B cell (primary cell): ENCODE results near the gene CDC42BPA. TPM values are rescaled to one million over a fixed set of nuclear protein-coding genes. Genes with fewer than 3 reads are reported as not detected.

Source experiments
- ATAC-seq: fragments of 200-7000 bp; cut with Tn5 transposase; one replicate; pipeline ENCODE4 v1.10.0; 2021; ENCODE audit warnings: low read depth, mild to moderate bottlenecking, moderate number of reproducible peaks, moderate library complexity
- CTCF ChIA-PET: fragments of 350-600 bp; sonication (Branson Sonifier 250); formaldehyde crosslinking; loops from one replicate; lab custom pipeline; 2021; ENCODE audit warnings: antibody characterized with exemption, inconsistent platforms; lab: Charles Lee
- POLR2A ChIA-PET: fragments of 350-600 bp; sonication (Branson Sonifier 250); formaldehyde crosslinking; loops from one replicate; lab custom pipeline; 2021; ENCODE audit warnings: antibody characterized with exemption; lab: Charles Lee
- DNase-seq: peaks from one replicate; pipeline ENCODE4 v3.0.0; 2013
- H2AFZ ChIP-seq: 2 replicates; pipeline ENCODE4 v1.6.1; 2012; ENCODE audit warnings: mild to moderate bottlenecking, low read depth, low read length; ENCODE audit not compliant: insufficient read depth, poor library complexity, severe bottlenecking
- H3K27ac ChIP-seq, 2 donors: 1 replicate in 1 of 2; 2 replicates in 1 of 2; pipeline ENCODE4 v1.5.1; 2012 to 2013; ENCODE audit warnings: low read length in 2 of 2, mild to moderate bottlenecking in 2 of 2, moderate library complexity in 1 of 2
- H3K27me3 ChIP-seq, 4 experiments: fragments of 200-600 bp in 1 of 4; sonication (generic) in 1 of 4; replicated peaks in 1 of 4; 1 replicate in 2 of 4; 2 replicates in 2 of 4; pipeline versions ENCODE4 v1.6.1 to v1.7.0; 2013 to 2016; ENCODE audit warnings: low read length in 3 of 4, mild to moderate bottlenecking in 2 of 4, mixed read lengths in 1 of 4, moderate library complexity in 1 of 4; ENCODE audit not compliant: insufficient read depth in 4 of 4, control insufficient read depth in 3 of 4; ENCODE audit errors: control extremely low read depth in 1 of 4
- H3K36me3 ChIP-seq, 2 experiments: replicated peaks in 1 of 2; 1 replicate in 1 of 2; 2 replicates in 1 of 2; pipeline versions ENCODE4 v1.6.1 to v1.7.1; 2013; ENCODE audit warnings: low read length in 1 of 2; ENCODE audit not compliant: insufficient read depth in 2 of 2, control insufficient read depth in 1 of 2; ENCODE audit errors: control extremely low read depth in 1 of 2, extremely low read depth in 1 of 2
- H3K4me1 ChIP-seq, 2 donors: fragments of 200-600 bp in 1 of 2; sonication (generic) in 1 of 2; 1 replicate in 1 of 2; 2 replicates in 1 of 2; pipeline versions ENCODE4 v1.5.1 to v1.6.1; 2013 to 2017; ENCODE audit warnings: low read length in 2 of 2; ENCODE audit not compliant: control insufficient read depth in 2 of 2, insufficient read depth in 2 of 2
- H3K4me2 ChIP-seq: replicated peaks from 2 replicates; pipeline ENCODE3; 2012; ENCODE audit warnings: mild to moderate bottlenecking, low read depth, low read length; ENCODE audit not compliant: poor library complexity, severe bottlenecking
- H3K4me3 ChIP-seq, 5 experiments: fragments of 200-600 bp in 1 of 5; sonication (generic) in 1 of 5; 1 replicate in 3 of 5; 2 replicates in 2 of 5; pipeline versions ENCODE4 v1.5.1 to v1.7.0; 2011 to 2016; ENCODE audit warnings: low read length in 4 of 5, mild to moderate bottlenecking in 4 of 5, low read depth in 2 of 5, control low read depth in 1 of 5, moderate library complexity in 1 of 5; ENCODE audit not compliant: insufficient read depth in 1 of 5; ENCODE audit errors: control extremely low read depth in 1 of 5, extremely low read depth in 1 of 5
- H3K79me2 ChIP-seq: fragments of 200-600 bp; sonication (generic); one replicate; pipeline ENCODE4 v1.6.0; 2016; ENCODE audit warnings: low read length; ENCODE audit not compliant: control insufficient read depth, insufficient read depth
- H3K9ac ChIP-seq: fragments of 200-600 bp; sonication (generic); 2 replicates; pipeline ENCODE4 v1.6.1; 2017; ENCODE audit warnings: mild to moderate bottlenecking, low read length, moderate library complexity
- H3K9me3 ChIP-seq, 3 donors: one replicate each; pipeline versions ENCODE4 v1.6.1 to v1.7.1; 2013; ENCODE audit warnings: low read length in 2 of 3; ENCODE audit not compliant: control insufficient read depth in 2 of 3, insufficient read depth in 1 of 3; ENCODE audit errors: control extremely low read depth in 1 of 3
- H4K20me1 ChIP-seq: 2 replicates; pipeline ENCODE4 v1.6.0; 2012; ENCODE audit warnings: mild to moderate bottlenecking, low read length; ENCODE audit not compliant: insufficient read depth, control insufficient read depth, poor library complexity, severe bottlenecking
- H3K27ac Mint-ChIP-seq: one replicate; pipeline ENCODE4 v1.8.0; 2021; ENCODE audit warnings: mixed read lengths
- H3K27me3 Mint-ChIP-seq: one replicate; pipeline ENCODE4 v1.8.0; 2021; ENCODE audit warnings: mixed read lengths
- H3K4me1 Mint-ChIP-seq: one replicate; pipeline ENCODE4 v1.8.0; 2021; ENCODE audit warnings: mixed read lengths
- H3K4me3 Mint-ChIP-seq: one replicate; pipeline ENCODE4 v1.8.0; 2021; ENCODE audit warnings: mixed read lengths
- H3K9me3 Mint-ChIP-seq: one replicate; pipeline ENCODE4 v1.8.0; 2022; ENCODE audit warnings: mixed read lengths; ENCODE audit not compliant: insufficient read depth
- EZH2 ChIP-seq: IDR thresholded peaks from 2 replicates; pipeline ENCODE4 v1.6.1; 2012; ENCODE audit warnings: borderline replicate concordance, low read depth, mild to moderate bottlenecking, moderate library complexity, low read length; ENCODE audit not compliant: insufficient read depth, poor library complexity, severe bottlenecking
- WGBS: methylation state at CpG from one replicate; pipeline ENCODE4 v1.1.5; 2013; ENCODE audit warnings: missing lambda C conversion rate; ENCODE audit not compliant: insufficient coverage; 5-methylcytosine and 5-hydroxymethylcytosine counted together
- intact Hi-C: fragments of 100-400 bp; cut with micrococcal nuclease; formaldehyde crosslinking; loops from one replicate; pipeline ENCODE4 v1.10.0; 2022
- polyA plus RNA-seq: library from polyadenylated mRNA; depleted of rRNA; stranded (reverse); fragments of >200 nt; gene quantifications from 2 replicates; pipeline ENCODE4 v1.2.3, GENCODE V29; 2012
- total RNA-seq, 2 donors: library from RNA; stranded (reverse); fragments of 120-200 nt in 1 of 2; gene quantifications; 1 replicate in 1 of 2; 2 replicates in 1 of 2; pipeline versions ENCODE4 v1.2.3 to v1.2.4, GENCODE V29; 2013 to 2022
- TF ChIP-seq, protein P1 (sequence below): fragments of 200-600 bp; IDR thresholded peaks from one replicate; pipeline ENCODE4 v1.8.0; 2022; ENCODE audit warnings: antibody characterized with exemption, mild to moderate bottlenecking

CDC42BPA gene
- total and polyA plus RNA-seq, 2 donors (not counting 1 experiment from before 2014, with no cell fraction given) = 0.04 to 0.69 TPM

GRCh38 chr1:227323171-227323966, 5.1 kb upstream of the CDC42BPA start:
- H3K4me3 Mint-ChIP-seq = no peak overlapping the region
- Histone ChIP-seq H3K4me2 (no peak overlapping the region), H3K36me3 (no peaks in the 10 kb centered on the region), H3K4me3 (no peak overlapping the region), H3K27me3 (peaks cover 0 to 16% (median 7%) of the 10 kb centered on the region in 4 experiments), H3K27ac (no peak overlapping the region), H3K4me1 (peaks cover 3 to 4% of the 10 kb centered on the region in 2 donors), H3K9me3 (peaks cover 0 to 3% (median 0%) of the 10 kb centered on the region in 3 donors), H3K9ac (no peak overlapping the region), H2AFZ (no peak overlapping the region), H3K79me2 (no peaks in the 10 kb centered on the region), H4K20me1 (no peaks in the 10 kb centered on the region)
- CTCF ChIA-PET = no interaction called here
- TF ChIP-seq EZH2 = no peak
- TF ChIP-seq, protein P1, sequence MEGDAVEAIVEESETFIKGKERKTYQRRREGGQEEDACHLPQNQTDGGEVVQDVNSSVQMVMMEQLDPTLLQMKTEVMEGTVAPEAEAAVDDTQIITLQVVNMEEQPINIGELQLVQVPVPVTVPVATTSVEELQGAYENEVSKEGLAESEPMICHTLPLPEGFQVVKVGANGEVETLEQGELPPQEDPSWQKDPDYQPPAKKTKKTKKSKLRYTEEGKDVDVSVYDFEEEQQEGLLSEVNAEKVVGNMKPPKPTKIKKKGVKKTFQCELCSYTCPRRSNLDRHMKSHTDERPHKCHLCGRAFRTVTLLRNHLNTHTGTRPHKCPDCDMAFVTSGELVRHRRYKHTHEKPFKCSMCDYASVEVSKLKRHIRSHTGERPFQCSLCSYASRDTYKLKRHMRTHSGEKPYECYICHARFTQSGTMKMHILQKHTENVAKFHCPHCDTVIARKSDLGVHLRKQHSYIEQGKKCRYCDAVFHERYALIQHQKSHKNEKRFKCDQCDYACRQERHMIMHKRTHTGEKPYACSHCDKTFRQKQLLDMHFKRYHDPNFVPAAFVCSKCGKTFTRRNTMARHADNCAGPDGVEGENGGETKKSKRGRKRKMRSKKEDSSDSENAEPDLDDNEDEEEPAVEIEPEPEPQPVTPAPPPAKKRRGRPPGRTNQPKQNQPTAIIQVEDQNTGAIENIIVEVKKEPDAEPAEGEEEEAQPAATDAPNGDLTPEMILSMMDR = no peak
- POLR2A ChIA-PET = no interaction called here
- peaks cover 42% of the 10 kb centered on the region for H3K27me3 Mint-ChIP-seq
- intact Hi-C loops = no loop called here
- ATAC-seq (no peak), DNase-seq (no peak)
- peaks cover 6% of the 10 kb centered on the region for H3K4me1 Mint-ChIP-seq
- WGBS = 98% methylated on average over 6 of the region's 9 CpGs
- H3K27ac Mint-ChIP-seq = no peak overlapping the region
- H3K9me3 Mint-ChIP-seq = no peaks in the 10 kb centered on the region

GRCh38 chr1:227322376-227322775, 4.1 kb upstream of the CDC42BPA start:
- Histone ChIP-seq H3K4me3 (no peak overlapping the region), H3K36me3 (no peaks in the 10 kb centered on the region), H3K27me3 (peaks cover 0 to 21% (median 13%) of the 10 kb centered on the region in 4 experiments), H3K9ac (no peak overlapping the region), H4K20me1 (no peaks in the 10 kb centered on the region), H2AFZ (no peak overlapping the region), H3K27ac (no peak overlapping the region), H3K79me2 (no peaks in the 10 kb centered on the region), H3K4me2 (no peak overlapping the region), H3K9me3 (peaks cover 0 to 3% (median 0%) of the 10 kb centered on the region in 3 donors), H3K4me1 (peaks cover 8% of the 10 kb centered on the region in 2 donors)
- POLR2A ChIA-PET = no interaction called here
- Mint-ChIP-seq H3K4me1 (peaks cover 9% of the 10 kb centered on the region), H3K27ac (no peak overlapping the region), H3K4me3 (no peak overlapping the region), H3K27me3 (peaks cover 41% of the 10 kb centered on the region), H3K9me3 (no peaks in the 10 kb centered on the region)
- CTCF ChIA-PET = interaction anchor here (0.7 kb wide), 1 partner anchor 72 kb away, joined by 4 read pairs; no protein-coding TSS in a partner anchor
- TF ChIP-seq EZH2 = no peak
- TF ChIP-seq, protein P1 = no peak
- intact Hi-C loops = no loop called here
- WGBS = 93% methylated on average over 2 of the region's 4 CpGs
- DNase-seq = no peak
- no peak for ATAC-seq
